ENCODE results near the gene CLMN. TPM values are rescaled to one million over a fixed set of nuclear protein-coding genes. Genes with fewer than 3 reads are reported as not detected.

Gene CLMN
- total RNA-seq, 1 experiment from 2014 or later = 8.6 TPM

- intact Hi-C loops (cut with micrococcal nuclease; ENCODE audit: unreplicated experiment) = no loop called here
- BruUV-seq (replicated peaks) = no TSS peak
- H3K9me3 ChIP-seq (ENCODE audit: low read depth, low read length, poor library complexity, severe bottlenecking) = no peaks in the 10 kb centered on the region
- ChIA-PET POLR2A (ENCODE audit: low non-redundant PET) (no interaction called here), CTCF (no interaction called here)
- DNase-seq (ENCODE audit: low spot score) = no peak
- no peaks in the 10 kb centered on the region for H3K27me3 ChIP-seq (replicated peaks; ENCODE audit: insufficient read depth, low read depth, low read length, poor library complexity)
- no peaks in the 10 kb centered on the region for H3K4me1 ChIP-seq (ENCODE audit: insufficient read depth, low read length, poor library complexity, severe bottlenecking)
- no peaks in the 10 kb centered on the region for H3K36me3 ChIP-seq (ENCODE audit: insufficient read depth, low read length, poor library complexity, severe bottlenecking)
- no peak overlapping the region for H3K27ac ChIP-seq (ENCODE audit: low read depth, low read length, poor library complexity, severe bottlenecking)
- no peak overlapping the region for H3K4me3 ChIP-seq (ENCODE audit: low read depth, low read length, poor library complexity, severe bottlenecking)
- no peak for TF ChIP-seq EZH2 (IDR thresholded peaks at IDR 0.05; ENCODE audit: borderline replicate concordance, low read depth, low read length, poor library complexity, severe bottlenecking)
- TF ChIP-seq, protein P1, sequence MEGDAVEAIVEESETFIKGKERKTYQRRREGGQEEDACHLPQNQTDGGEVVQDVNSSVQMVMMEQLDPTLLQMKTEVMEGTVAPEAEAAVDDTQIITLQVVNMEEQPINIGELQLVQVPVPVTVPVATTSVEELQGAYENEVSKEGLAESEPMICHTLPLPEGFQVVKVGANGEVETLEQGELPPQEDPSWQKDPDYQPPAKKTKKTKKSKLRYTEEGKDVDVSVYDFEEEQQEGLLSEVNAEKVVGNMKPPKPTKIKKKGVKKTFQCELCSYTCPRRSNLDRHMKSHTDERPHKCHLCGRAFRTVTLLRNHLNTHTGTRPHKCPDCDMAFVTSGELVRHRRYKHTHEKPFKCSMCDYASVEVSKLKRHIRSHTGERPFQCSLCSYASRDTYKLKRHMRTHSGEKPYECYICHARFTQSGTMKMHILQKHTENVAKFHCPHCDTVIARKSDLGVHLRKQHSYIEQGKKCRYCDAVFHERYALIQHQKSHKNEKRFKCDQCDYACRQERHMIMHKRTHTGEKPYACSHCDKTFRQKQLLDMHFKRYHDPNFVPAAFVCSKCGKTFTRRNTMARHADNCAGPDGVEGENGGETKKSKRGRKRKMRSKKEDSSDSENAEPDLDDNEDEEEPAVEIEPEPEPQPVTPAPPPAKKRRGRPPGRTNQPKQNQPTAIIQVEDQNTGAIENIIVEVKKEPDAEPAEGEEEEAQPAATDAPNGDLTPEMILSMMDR (conservative IDR thresholded peaks at IDR 0.05; ENCODE audit: low read depth, low read length) = no peak
Measured at GRCh38 chr14:95197551-95197950, 122.2 kb downstream of the CLMN start.

DNA sequence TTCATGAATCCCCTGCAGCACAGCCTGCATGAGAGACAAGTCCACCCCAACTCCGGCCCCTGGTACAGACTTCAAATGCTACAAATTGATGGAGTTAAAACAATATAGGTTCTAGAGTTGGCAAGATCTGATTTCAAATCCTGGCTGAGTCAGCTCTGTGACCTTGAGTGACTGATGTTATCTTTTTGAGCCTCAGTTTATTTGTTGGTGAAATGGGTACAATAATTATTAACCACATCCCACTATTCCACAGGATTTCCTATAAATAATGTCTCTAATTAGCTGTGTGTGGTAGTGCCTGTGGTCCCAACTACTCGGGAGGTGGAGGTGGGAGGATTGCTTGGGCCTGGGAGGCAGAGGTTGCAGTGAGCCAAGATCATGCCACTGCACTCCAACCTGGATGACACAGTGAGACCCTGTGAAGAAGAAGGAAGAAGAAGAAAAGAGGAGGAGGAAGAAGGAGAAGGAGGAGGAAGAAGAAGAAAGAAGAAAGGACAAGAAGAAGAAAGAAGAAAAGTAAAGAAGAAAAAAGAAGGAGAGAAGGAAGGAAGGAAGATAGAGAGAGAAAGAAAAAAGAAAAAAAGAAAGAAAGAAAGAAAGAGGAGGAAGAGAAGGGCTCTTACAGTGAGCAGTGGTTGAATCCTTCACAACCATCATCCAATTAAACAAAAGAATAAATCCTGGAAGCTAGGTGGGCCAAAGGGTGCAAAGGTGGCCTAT is 122.7 kb downstream of the CLMN start:
- ChIA-PET POLR2A (ENCODE audit: low non-redundant PET) (no interaction called here), CTCF (no interaction called here)
- no peaks in the 10 kb centered on the region for H3K9me3 ChIP-seq (ENCODE audit: low read depth, low read length, poor library complexity, severe bottlenecking)
- no peaks in the 10 kb centered on the region for H3K27me3 ChIP-seq (replicated peaks; ENCODE audit: insufficient read depth, low read depth, low read length, poor library complexity)
- intact Hi-C loops (cut with micrococcal nuclease; ENCODE audit: unreplicated experiment) = no loop called here
- no peaks in the 10 kb centered on the region for H3K4me1 ChIP-seq (ENCODE audit: insufficient read depth, low read length, poor library complexity, severe bottlenecking)
- no TSS peak for BruUV-seq (replicated peaks)
- H3K4me3 ChIP-seq (ENCODE audit: low read depth, low read length, poor library complexity, severe bottlenecking) = no peak overlapping the region
- H3K36me3 ChIP-seq (ENCODE audit: insufficient read depth, low read length, poor library complexity, severe bottlenecking) = no peaks in the 10 kb centered on the region
- no peak overlapping the region for H3K27ac ChIP-seq (ENCODE audit: low read depth, low read length, poor library complexity, severe bottlenecking)
- TF ChIP-seq EZH2 (IDR thresholded peaks at IDR 0.05; ENCODE audit: borderline replicate concordance, low read depth, low read length, poor library complexity, severe bottlenecking) = no peak
- TF ChIP-seq, protein P1 (conservative IDR thresholded peaks at IDR 0.05; ENCODE audit: low read depth, low read length) = no peak
- no peak for DNase-seq (ENCODE audit: low spot score)

- no TSS peak for BruUV-seq (replicated peaks)
- Histone ChIP-seq H3K27ac (ENCODE audit: low read depth, low read length, poor library complexity, severe bottlenecking) (no peak overlapping the region), H3K4me1 (ENCODE audit: insufficient read depth, low read length, poor library complexity, severe bottlenecking) (no peaks in the 10 kb centered on the region), H3K27me3 (replicated peaks; ENCODE audit: insufficient read depth, low read depth, low read length, poor library complexity) (no peaks in the 10 kb centered on the region), H3K9me3 (ENCODE audit: low read depth, low read length, poor library complexity, severe bottlenecking) (no peaks in the 10 kb centered on the region), H3K4me3 (ENCODE audit: low read depth, low read length, poor library complexity, severe bottlenecking) (no peak overlapping the region), H3K36me3 (ENCODE audit: insufficient read depth, low read length, poor library complexity, severe bottlenecking) (no peaks in the 10 kb centered on the region)
- TF ChIP-seq EZH2 (IDR thresholded peaks at IDR 0.05; ENCODE audit: borderline replicate concordance, low read depth, low read length, poor library complexity, severe bottlenecking) = no peak
- TF ChIP-seq, protein P1 (conservative IDR thresholded peaks at IDR 0.05; ENCODE audit: low read depth, low read length) = peak; percentile 45
- CTCF ChIA-PET = no interaction called here
- intact Hi-C loops (cut with micrococcal nuclease; ENCODE audit: unreplicated experiment) = no loop called here
- POLR2A ChIA-PET (ENCODE audit: low non-redundant PET) = interaction anchor here (0.7 kb wide), 1 partner anchor 327 kb away, joined by 4 read pairs; no protein-coding TSS in a partner anchor
- peak; percentile 42 for DNase-seq (ENCODE audit: low spot score)
Measured at GRCh38 chr14:95196268-95196667, 123.4 kb downstream of the CLMN start.
